ENCODE measurements around the gene ETV7.

GRCh38 chr6:36327226-36327918 is 60.1 kb downstream of the ETV7 start:
- TF ChIP-seq POLR2AphosphoS5 (IDR thresholded peaks at IDR 0.05; ENCODE audit: borderline replicate concordance, low read depth, low read length) (no peak), EZH2 (IDR thresholded peaks at IDR 0.05) (no peak), FOXP2 (optimal IDR thresholded peaks at IDR 0.05; ENCODE audit: control extremely low read depth, extremely low read length, insufficient read depth) (no peak)

All from SK-N-MC (cell line).